ENCODE results near the gene CDX2. TPM values are rescaled to one million over a fixed set of nuclear protein-coding genes. Genes with fewer than 3 reads are reported as not detected.

CDX2 gene
- total and polyA plus RNA-seq, 8 donors = 0.03 to 106 (median 1.3) TPM; not detected in 4

- no peaks in the 10 kb centered on the region for H3K9me3 ChIP-seq
- no peak for DNase-seq
- H3K27me3 ChIP-seq = peaks cover 0 to 82% (median 32%) of the 10 kb centered on the region in 3 donors
- H3K4me1 ChIP-seq = no peaks in the 10 kb centered on the region
- WGBS, 5 donors = 50 to 65% (median 58%) methylated on average over 11 of the region's 11 CpGs
- TF ChIP-seq EP300 (IDR thresholded peaks at IDR 0.05) (no peak), POLR2AphosphoS5 (IDR thresholded peaks at IDR 0.05) (no peak), POLR2A (IDR thresholded peaks at IDR 0.05) (no peak), CTCF (IDR thresholded peaks at IDR 0.05) (no peak)
- no peak within 1 kb of the TSS for H3K27ac ChIP-seq
- no peaks in the 10 kb centered on the region for H3K36me3 ChIP-seq
- intact Hi-C loops (cut with DNase I; ENCODE audit: low total_unique reads) = loop anchor here (10.0 kb wide), 1 partner anchor 614 kb away; no protein-coding TSS in a partner anchor
- no peak within 1 kb of the TSS for H3K4me3 ChIP-seq
Measured at GRCh38 chr13:27988520-27988919, 19.4 kb upstream of the CDX2 start, which contains the start of gene URAD. Gene URAD (minus strand): TSS chr13:27988693. CDS start chr13:27988637, 56 bp downstream.

DNA sequence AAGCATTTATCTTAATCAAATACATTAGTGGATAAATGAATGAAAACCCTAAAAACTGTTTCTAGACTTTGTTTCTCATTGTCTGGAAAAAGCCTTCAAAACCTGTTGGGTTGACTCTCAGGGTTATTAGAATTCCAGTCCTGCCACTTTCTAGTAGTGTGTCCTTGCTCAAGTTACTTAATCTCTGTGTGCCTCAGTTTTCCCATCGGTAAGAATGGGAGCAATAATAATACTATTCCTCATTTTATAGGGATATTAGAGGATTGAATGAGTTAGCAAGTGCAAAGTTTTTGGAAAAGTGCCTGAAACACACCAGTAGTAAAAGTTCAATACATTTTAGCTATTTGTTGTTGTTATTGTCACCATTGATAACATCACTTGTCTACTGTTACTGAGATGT, 16.5 kb upstream of the CDX2 start:
- intact Hi-C loops (cut with DNase I; ENCODE audit: low total_unique reads) = loop anchor here (10.0 kb wide), 1 partner anchor 611 kb away; no protein-coding TSS in a partner anchor
- DNase-seq = no peak
- 85 to 97% (median 93%) methylated on average over 1 of the region's 1 CpG for WGBS, 5 donors
- Histone ChIP-seq H3K9me3 (no peaks in the 10 kb centered on the region), H3K4me3 (no peak overlapping the region), H3K4me1 (peaks cover 2 to 7% (median 5%) of the 10 kb centered on the region in 4 donors), H3K36me3 (no peaks in the 10 kb centered on the region), H3K27me3 (peaks cover under 1 to 98% (median 56%) of the 10 kb centered on the region in 3 donors), H3K27ac (no peak overlapping the region)
- no peak for TF ChIP-seq EP300 (IDR thresholded peaks at IDR 0.05)
- no peak for TF ChIP-seq POLR2AphosphoS5 (IDR thresholded peaks at IDR 0.05)
- TF ChIP-seq CTCF (IDR thresholded peaks at IDR 0.05) = no peak
- no peak for TF ChIP-seq POLR2A (IDR thresholded peaks at IDR 0.05)

DNA sequence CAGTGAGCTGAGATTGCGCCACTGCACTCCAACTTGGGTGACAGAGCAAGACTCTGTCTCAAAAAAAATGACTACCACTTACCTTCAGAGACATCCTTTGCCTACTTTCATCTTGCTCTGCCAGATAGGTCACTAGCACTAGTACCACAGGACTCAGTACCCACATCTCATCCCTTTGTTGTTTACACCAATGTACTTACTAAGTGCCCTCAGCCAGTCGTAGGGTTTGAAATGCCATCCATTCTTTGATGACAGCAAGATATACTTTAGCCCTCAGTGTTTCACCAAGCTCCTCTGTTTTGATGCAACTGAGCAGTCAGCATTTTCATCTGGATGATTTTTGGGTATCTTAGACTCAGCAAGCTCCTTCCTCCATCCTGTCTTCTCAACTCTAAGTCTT, 13.2 kb upstream of the CDX2 start:
- intact Hi-C loops (cut with DNase I; ENCODE audit: low total_unique reads) = loop anchor here (10.0 kb wide), 1 partner anchor 608 kb away; no protein-coding TSS in a partner anchor
- Histone ChIP-seq H3K27me3 (peaks cover 28 to 99% (median 82%) of the 10 kb centered on the region in 3 donors), H3K36me3 (no peaks in the 10 kb centered on the region), H3K9me3 (no peaks in the 10 kb centered on the region), H3K27ac (no peak overlapping the region), H3K4me3 (no peak overlapping the region), H3K4me1 (peaks cover 19 to 39% (median 35%) of the 10 kb centered on the region in 4 donors)
- no peak for DNase-seq
- TF ChIP-seq CTCF (IDR thresholded peaks at IDR 0.05) = no peak
- no peak for TF ChIP-seq POLR2A (IDR thresholded peaks at IDR 0.05)
- TF ChIP-seq POLR2AphosphoS5 (IDR thresholded peaks at IDR 0.05) = no peak
- no peak for TF ChIP-seq EP300 (IDR thresholded peaks at IDR 0.05)
- WGBS, 5 donors = 51 to 71% (median 60%) methylated on average over 2 of the region's 2 CpGs

DNA sequence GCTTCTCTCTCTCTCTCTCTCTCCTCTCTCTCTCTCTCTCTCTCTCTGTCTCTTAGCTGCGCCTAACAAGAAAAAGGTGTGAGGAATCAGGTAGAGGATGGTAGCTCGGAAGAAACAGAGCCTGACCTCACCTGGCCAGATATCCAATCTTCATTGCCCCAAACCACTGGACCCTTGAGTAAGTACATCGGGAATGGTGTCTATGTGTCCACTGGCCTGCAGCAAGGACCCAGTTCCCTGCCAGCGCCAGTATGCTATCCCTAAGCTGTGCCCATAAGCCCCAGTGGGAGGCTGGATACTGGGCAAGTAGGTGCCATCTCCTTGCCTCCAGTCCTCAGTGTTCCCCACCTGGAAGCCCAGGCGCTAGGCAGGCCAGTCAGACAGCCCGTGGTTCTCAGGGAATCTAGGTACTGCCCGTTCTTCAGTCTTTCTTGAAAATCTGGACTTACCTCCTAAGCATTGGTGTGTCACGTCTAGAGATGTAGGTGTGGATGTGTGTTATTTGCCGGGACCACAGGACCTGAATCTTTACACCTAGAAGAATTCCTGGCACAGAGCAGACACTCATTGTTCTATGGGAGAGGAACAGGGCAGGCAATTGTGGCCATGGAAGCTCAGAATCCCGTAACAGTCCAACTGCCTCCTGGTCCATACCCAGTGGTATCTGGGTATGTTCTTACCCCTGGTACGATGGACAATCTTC, 12.0 kb upstream of the CDX2 start:
- 10 to 20% (median 14%) methylated on average over 10 to 11 of the region's 11 CpGs for WGBS, 5 donors
- no peak for DNase-seq
- TF ChIP-seq CTCF (IDR thresholded peaks at IDR 0.05) (no peak), EP300 (IDR thresholded peaks at IDR 0.05) (no peak), POLR2A (IDR thresholded peaks at IDR 0.05) (no peak), POLR2AphosphoS5 (IDR thresholded peaks at IDR 0.05) (no peak)
- Histone ChIP-seq H3K27me3 (peaks cover 32 to 99% (median 82%) of the 10 kb centered on the region in 3 donors), H3K4me1 (peaks cover 19 to 46% (median 35%) of the 10 kb centered on the region in 4 donors), H3K9me3 (no peaks in the 10 kb centered on the region), H3K4me3 (no peak overlapping the region), H3K36me3 (no peaks in the 10 kb centered on the region), H3K27ac (no peak overlapping the region)
- intact Hi-C loops (cut with DNase I; ENCODE audit: low total_unique reads) = loop anchor here (10.0 kb wide), 1 partner anchor 606 kb away; no protein-coding TSS in a partner anchor
